ENCODE measurements around the gene TEX35.

DNA sequence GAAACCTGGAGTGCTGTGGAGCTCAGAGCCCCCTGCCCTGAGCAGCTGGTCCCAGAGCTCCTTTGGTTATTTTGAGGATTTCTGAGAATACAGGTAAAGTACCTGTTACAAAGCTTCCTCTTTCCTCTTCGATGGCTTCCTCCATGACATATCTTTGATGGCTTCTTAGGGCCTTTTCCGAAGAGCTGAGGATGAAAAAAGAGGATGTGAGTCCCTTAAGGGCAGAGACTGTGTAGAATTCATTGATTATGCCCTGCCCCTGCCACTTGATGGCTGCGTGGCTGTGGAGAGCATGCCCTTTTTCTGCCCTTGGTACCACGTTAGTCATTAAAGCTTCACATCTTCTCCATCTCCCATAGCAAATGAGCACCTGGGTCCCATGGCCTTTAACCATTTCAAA lies 14.2 kb downstream of the TEX35 start:
- TF ChIP-seq POLR2A (IDR thresholded peaks at IDR 0.05) (no peak), EP300 (IDR thresholded peaks at IDR 0.05) (no peak)
- TF ChIP-seq, protein P1, sequence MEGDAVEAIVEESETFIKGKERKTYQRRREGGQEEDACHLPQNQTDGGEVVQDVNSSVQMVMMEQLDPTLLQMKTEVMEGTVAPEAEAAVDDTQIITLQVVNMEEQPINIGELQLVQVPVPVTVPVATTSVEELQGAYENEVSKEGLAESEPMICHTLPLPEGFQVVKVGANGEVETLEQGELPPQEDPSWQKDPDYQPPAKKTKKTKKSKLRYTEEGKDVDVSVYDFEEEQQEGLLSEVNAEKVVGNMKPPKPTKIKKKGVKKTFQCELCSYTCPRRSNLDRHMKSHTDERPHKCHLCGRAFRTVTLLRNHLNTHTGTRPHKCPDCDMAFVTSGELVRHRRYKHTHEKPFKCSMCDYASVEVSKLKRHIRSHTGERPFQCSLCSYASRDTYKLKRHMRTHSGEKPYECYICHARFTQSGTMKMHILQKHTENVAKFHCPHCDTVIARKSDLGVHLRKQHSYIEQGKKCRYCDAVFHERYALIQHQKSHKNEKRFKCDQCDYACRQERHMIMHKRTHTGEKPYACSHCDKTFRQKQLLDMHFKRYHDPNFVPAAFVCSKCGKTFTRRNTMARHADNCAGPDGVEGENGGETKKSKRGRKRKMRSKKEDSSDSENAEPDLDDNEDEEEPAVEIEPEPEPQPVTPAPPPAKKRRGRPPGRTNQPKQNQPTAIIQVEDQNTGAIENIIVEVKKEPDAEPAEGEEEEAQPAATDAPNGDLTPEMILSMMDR (IDR thresholded peaks at IDR 0.05): no peak

All from ovary (tissue), 3 donors.